ENCODE data around the gene CEP44.

CEP44 gene

GRCh38 chr4:174305961-174306360, 22.2 kb downstream of the CEP44 start:
- Histone ChIP-seq H3K4me1 (no peaks in the 10 kb centered on the region), H3K4me2 (no peak overlapping the region), H3K9me3 (replicated peaks in 1 of 11) (no peaks in the 10 kb centered on the region), H3K27ac (no peak overlapping the region), H4K20me1 (no peaks in the 10 kb centered on the region), H3K36me3 (peaks cover 21 to 78% (median 54%) of the 10 kb centered on the region in 11 experiments; a peak in 21 of 22 replicates), H3K27me3 (no peaks in the 10 kb centered on the region), H3K4me3 (no peak overlapping the region), H3K9ac (no peak overlapping the region)
- no peak for TF ChIP-seq Cebpa-rat (IDR thresholded peaks at IDR 0.05)

GRCh38 chr4:174307694-174308093, 24.0 kb downstream of the CEP44 start:
- Histone ChIP-seq H3K4me1 (no peaks in the 10 kb centered on the region), H3K9me3 (replicated peaks in 1 of 11) (no peaks in the 10 kb centered on the region), H3K27ac (no peak overlapping the region), H4K20me1 (no peaks in the 10 kb centered on the region), H3K36me3 (peaks cover 27 to 80% (median 63%) of the 10 kb centered on the region in 11 experiments), H3K4me2 (no peak overlapping the region), H3K9ac (no peak overlapping the region), H3K27me3 (no peaks in the 10 kb centered on the region), H3K4me3 (no peak overlapping the region)
- TF ChIP-seq Cebpa-rat (IDR thresholded peaks at IDR 0.05), result no peak

- Histone ChIP-seq H3K9me3 (replicated peaks in 1 of 11) (no peaks in the 10 kb centered on the region), H4K20me1 (no peaks in the 10 kb centered on the region), H3K27ac (no peak overlapping the region), H3K27me3 (no peaks in the 10 kb centered on the region), H3K4me2 (no peak overlapping the region), H3K4me1 (peaks cover 0 to 4% (median 0%) of the 10 kb centered on the region in 10 experiments; a peak in 1 of 20 replicates), H3K9ac (no peak overlapping the region), H3K36me3 (peaks cover 9 to 63% (median 34%) of the 10 kb centered on the region in 11 experiments; a peak in 17 of 22 replicates), H3K4me3 (no peak overlapping the region)
- TF ChIP-seq Cebpa-rat (IDR thresholded peaks at IDR 0.05), result no peak
Measured at GRCh38 chr4:174312993-174313392, 29.3 kb downstream of the CEP44 start.

GRCh38 chr4:174314274-174314673, 30.6 kb downstream of the CEP44 start:
- H3K9ac ChIP-seq, result no peak overlapping the region
- no peak overlapping the region for H3K4me2 ChIP-seq
- H3K27ac ChIP-seq, result no peak overlapping the region
- H3K9me3 ChIP-seq (replicated peaks in 1 of 11), result no peaks in the 10 kb centered on the region
- H3K4me3 ChIP-seq, result no peak overlapping the region
- H3K27me3 ChIP-seq, result no peaks in the 10 kb centered on the region
- no peak for TF ChIP-seq Cebpa-rat (IDR thresholded peaks at IDR 0.05)
- no peaks in the 10 kb centered on the region for H4K20me1 ChIP-seq
- H3K4me1 ChIP-seq, result peaks cover 0 to 4% (median 0%) of the 10 kb centered on the region in 10 experiments; a peak in 1 of 20 replicates
- peaks cover 9 to 58% (median 33%) of the 10 kb centered on the region in 11 experiments; a peak in 18 of 22 replicates for H3K36me3 ChIP-seq

GRCh38 chr4:174314770-174315169, 31.1 kb downstream of the CEP44 start:
- no peak overlapping the region for H3K4me2 ChIP-seq
- TF ChIP-seq Cebpa-rat (IDR thresholded peaks at IDR 0.05), result no peak
- peaks cover 9 to 53% (median 29%) of the 10 kb centered on the region in 11 experiments; a peak in 18 of 22 replicates for H3K36me3 ChIP-seq

GRCh38 chr4:174316546-174316945, 32.8 kb downstream of the CEP44 start:
- peaks cover 0 to 4% (median 0%) of the 10 kb centered on the region in 10 experiments; a peak in 1 of 20 replicates for H3K4me1 ChIP-seq
- no peak overlapping the region for H3K4me3 ChIP-seq
- H3K9ac ChIP-seq, result no peak overlapping the region
- H3K36me3 ChIP-seq, result peaks cover 9 to 49% (median 28%) of the 10 kb centered on the region in 11 experiments; a peak in 17 of 22 replicates
- H3K27ac ChIP-seq, result no peak overlapping the region
- no peaks in the 10 kb centered on the region for H3K9me3 ChIP-seq (replicated peaks in 1 of 11)
- H4K20me1 ChIP-seq, result no peaks in the 10 kb centered on the region
- H3K27me3 ChIP-seq, result no peaks in the 10 kb centered on the region
- H3K4me2 ChIP-seq, result no peak overlapping the region
- no peak for TF ChIP-seq Cebpa-rat (IDR thresholded peaks at IDR 0.05)

More at GRCh38 chr4:174314770-174315169, 31.1 kb downstream of the CEP44 start:
- Histone ChIP-seq H3K27ac (no peak overlapping the region), H3K9ac (no peak overlapping the region), H3K9me3 (replicated peaks in 1 of 11) (no peaks in the 10 kb centered on the region), H3K4me1 (peaks cover 0 to 4% (median 0%) of the 10 kb centered on the region in 10 experiments; a peak in 1 of 20 replicates), H4K20me1 (no peaks in the 10 kb centered on the region), H3K27me3 (no peaks in the 10 kb centered on the region), H3K4me3 (no peak overlapping the region)

GRCh38 chr4:174316954-174317353, 33.2 kb downstream of the CEP44 start:
- Histone ChIP-seq H3K27ac (no peak overlapping the region), H3K9ac (no peak overlapping the region), H3K4me3 (no peak overlapping the region), H3K36me3 (peaks cover 9 to 45% (median 25%) of the 10 kb centered on the region in 11 experiments; a peak in 17 of 22 replicates), H3K27me3 (no peaks in the 10 kb centered on the region), H4K20me1 (no peaks in the 10 kb centered on the region), H3K4me2 (no peak overlapping the region), H3K4me1 (peaks cover 0 to 4% (median 0%) of the 10 kb centered on the region in 10 experiments; a peak in 1 of 20 replicates), H3K9me3 (replicated peaks in 1 of 11) (no peaks in the 10 kb centered on the region)
- TF ChIP-seq Cebpa-rat (IDR thresholded peaks at IDR 0.05), result no peak

GRCh38 chr4:174317531-174317930, 33.8 kb downstream of the CEP44 start:
- H3K27me3 ChIP-seq, result no peaks in the 10 kb centered on the region
- H4K20me1 ChIP-seq, result no peaks in the 10 kb centered on the region
- H3K27ac ChIP-seq, result no peak overlapping the region
- H3K4me1 ChIP-seq, result peaks cover 0 to 4% (median 0%) of the 10 kb centered on the region in 10 experiments; a peak in 1 of 20 replicates
- H3K4me3 ChIP-seq, result no peak overlapping the region
- no peaks in the 10 kb centered on the region for H3K9me3 ChIP-seq (replicated peaks in 1 of 11)
- no peak overlapping the region for H3K4me2 ChIP-seq
- H3K9ac ChIP-seq, result no peak overlapping the region
- TF ChIP-seq Cebpa-rat (IDR thresholded peaks at IDR 0.05), result no peak
- H3K36me3 ChIP-seq, result peaks cover 8 to 39% (median 21%) of the 10 kb centered on the region in 11 experiments; a peak in 17 of 22 replicates

GRCh38 chr4:174318829-174319764, 35.4 kb downstream of the CEP44 start:
- peaks cover 0 to 4% (median 0%) of the 10 kb centered on the region in 10 experiments; a peak in 1 of 20 replicates for H3K4me1 ChIP-seq
- no peak overlapping the region for H3K4me3 ChIP-seq
- no peak overlapping the region for H3K27ac ChIP-seq
- H3K27me3 ChIP-seq, result no peaks in the 10 kb centered on the region
- H3K9me3 ChIP-seq (replicated peaks in 1 of 11), result no peaks in the 10 kb centered on the region
- no peak overlapping the region for H3K4me2 ChIP-seq
- no peak for TF ChIP-seq Cebpa-rat (IDR thresholded peaks at IDR 0.05)
- no peaks in the 10 kb centered on the region for H4K20me1 ChIP-seq
- no peak overlapping the region for H3K9ac ChIP-seq
- H3K36me3 ChIP-seq, result peaks cover 0 to 30% (median 17%) of the 10 kb centered on the region in 11 experiments; a peak in 15 of 22 replicates
